Right lobe of liver (tissue), 6 donors: ENCODE measurements around the gene KRT4. TPM values are rescaled to one million over a fixed set of nuclear protein-coding genes. Genes with fewer than 3 reads are reported as not detected.

Source experiments
- ATAC-seq, 4 donors: fragments of 200-7000 bp; cut with Tn5 transposase; one replicate each; pipeline ENCODE4 v1.9.1; 2020; ENCODE audit warnings: mild to moderate bottlenecking in 4 of 4, moderate library complexity in 4 of 4
- DNase-seq, 3 donors: peaks; one replicate each; pipeline ENCODE4 v3.0.0-alpha.2; 2020
- H3K27ac ChIP-seq, 3 donors: fragments of 200-600 bp; one replicate each; pipeline ENCODE4 v1.8.0; 2022
- H3K27me3 ChIP-seq, 2 donors: fragments of 200-600 bp; one replicate each; pipeline ENCODE4 v1.8.0; 2022
- H3K36me3 ChIP-seq, 4 donors: fragments of 200-600 bp; sonication (generic) in 1 of 4; one replicate each; pipeline versions ENCODE4 v1.5.1 to v1.8.0; 2017 to 2022; ENCODE audit warnings: control low read depth in 1 of 4
- H3K4me1 ChIP-seq, 4 donors: fragments of 200-600 bp; sonication (generic) in 1 of 4; one replicate each; pipeline versions ENCODE4 v1.5.1 to v1.8.0; 2017 to 2022; ENCODE audit warnings: control low read depth in 1 of 4
- H3K4me3 ChIP-seq, 3 donors: fragments of 200-600 bp; one replicate each; pipeline ENCODE4 v1.8.0; 2022
- H3K9me3 ChIP-seq, 4 donors: fragments of 200-600 bp; sonication (generic) in 1 of 4; one replicate each; pipeline versions ENCODE4 v1.5.1 to v1.8.0; 2017 to 2022; ENCODE audit warnings: control low read depth in 1 of 4
- POLR2A ChIP-seq: fragments of 450-650 bp; IDR thresholded peaks from one replicate; pipeline ENCODE4 v1.6.1; 2017; ENCODE audit warnings: antibody characterized with exemption, mild to moderate bottlenecking
- WGBS: methylation state at CpG from one replicate; pipeline ENCODE4 v1.1.6; 2018; ENCODE audit warnings: low coverage, low lambda C conversion rate; ENCODE audit not compliant: insufficient coverage; ENCODE audit errors: missing lambda C conversion rate; 5-methylcytosine and 5-hydroxymethylcytosine counted together
- intact Hi-C, 2 donors: fragments of 100-400 bp; cut with DNase I; formaldehyde crosslinking; loops; one replicate each; pipeline versions ENCODE4 v1.11.2 to v1.14.1; 2022
- total RNA-seq, 6 experiments: library from RNA; depleted of rRNA in 2 of 6; stranded (reverse); fragments of >200 nt in 2 of 6; fragmentation: NEBNext Ultra II Directional in 3 of 6; extraction: Animal tissue kit (Norgen Biotek cat#: 25700) in 3 of 6; gene quantifications; one replicate each; pipeline versions ENCODE4 v1.1.0 to v1.2.4, GENCODE V29; 2016 to 2023
- TF ChIP-seq, protein P1 (sequence below), 4 donors: fragments of 200-600 bp in 3 of 4; fragments of 450-650 bp in 1 of 4; IDR thresholded peaks; one replicate each; pipeline versions ENCODE4 v1.5.1 to v1.8.0; 2016 to 2022; ENCODE audit warnings: antibody characterized with exemption in 4 of 4, mild to moderate bottlenecking in 2 of 4
- donor health status: DM: no; HTN: yes; CAD: no.
- donor health status: DM: no; HTN: no; CAD: no.
- donor health status: DM: no; HTN: no; CAD: no.
- donor health status: DM: no; HTN: yes; CAD: no.
- donor health status: DM: no; HTN: yes; CAD: no.

Gene KRT4
- total RNA-seq, 6 experiments from 2014 or later, result not detected

- no peak for TF ChIP-seq POLR2A
- TF ChIP-seq, protein P1, sequence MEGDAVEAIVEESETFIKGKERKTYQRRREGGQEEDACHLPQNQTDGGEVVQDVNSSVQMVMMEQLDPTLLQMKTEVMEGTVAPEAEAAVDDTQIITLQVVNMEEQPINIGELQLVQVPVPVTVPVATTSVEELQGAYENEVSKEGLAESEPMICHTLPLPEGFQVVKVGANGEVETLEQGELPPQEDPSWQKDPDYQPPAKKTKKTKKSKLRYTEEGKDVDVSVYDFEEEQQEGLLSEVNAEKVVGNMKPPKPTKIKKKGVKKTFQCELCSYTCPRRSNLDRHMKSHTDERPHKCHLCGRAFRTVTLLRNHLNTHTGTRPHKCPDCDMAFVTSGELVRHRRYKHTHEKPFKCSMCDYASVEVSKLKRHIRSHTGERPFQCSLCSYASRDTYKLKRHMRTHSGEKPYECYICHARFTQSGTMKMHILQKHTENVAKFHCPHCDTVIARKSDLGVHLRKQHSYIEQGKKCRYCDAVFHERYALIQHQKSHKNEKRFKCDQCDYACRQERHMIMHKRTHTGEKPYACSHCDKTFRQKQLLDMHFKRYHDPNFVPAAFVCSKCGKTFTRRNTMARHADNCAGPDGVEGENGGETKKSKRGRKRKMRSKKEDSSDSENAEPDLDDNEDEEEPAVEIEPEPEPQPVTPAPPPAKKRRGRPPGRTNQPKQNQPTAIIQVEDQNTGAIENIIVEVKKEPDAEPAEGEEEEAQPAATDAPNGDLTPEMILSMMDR (IDR thresholded peaks at IDR 0.05), result no peak
- Histone ChIP-seq H3K9me3 (no peaks in the 10 kb centered on the region), H3K36me3 (no peaks in the 10 kb centered on the region), H3K4me1 (no peaks in the 10 kb centered on the region), H3K27ac (no peak overlapping the region), H3K4me3 (no peak overlapping the region), H3K27me3 (no peaks in the 10 kb centered on the region)
- ATAC-seq, result no peak
- 70% methylated on average over 1 of the region's 1 CpG for WGBS
- intact Hi-C loops, result no loop called here
- no peak for DNase-seq
These were observed 32.0 kb upstream of the KRT4 start for GRCh38 chr12:52845946-52846345.

- no peak for ATAC-seq
- WGBS, result 17% methylated on average over 1 of the region's 11 CpGs
- Histone ChIP-seq H3K27me3 (no peaks in the 10 kb centered on the region), H3K4me1 (no peaks in the 10 kb centered on the region), H3K27ac (no peak overlapping the region), H3K4me3 (no peak overlapping the region), H3K9me3 (no peaks in the 10 kb centered on the region), H3K36me3 (no peaks in the 10 kb centered on the region)
- intact Hi-C loops, result no loop called here
- TF ChIP-seq POLR2A, result no peak
- TF ChIP-seq, protein P1 (IDR thresholded peaks at IDR 0.05), result no peak
- DNase-seq, result no peak
These were observed 30.5 kb upstream of the KRT4 start for GRCh38 chr12:52844386-52844785.

- Histone ChIP-seq H3K9me3 (no peaks in the 10 kb centered on the region), H3K27ac (no peak overlapping the region), H3K4me1 (no peaks in the 10 kb centered on the region), H3K27me3 (no peaks in the 10 kb centered on the region), H3K4me3 (no peak overlapping the region), H3K36me3 (no peaks in the 10 kb centered on the region)
- intact Hi-C loops, result no loop called here
- ATAC-seq (no peak), DNase-seq (no peak)
- TF ChIP-seq, protein P1 (IDR thresholded peaks at IDR 0.05), result no peak
- no peak for TF ChIP-seq POLR2A
- 51% methylated on average over 13 of the region's 18 CpGs for WGBS
These were observed 25.7 kb upstream of the KRT4 start for GRCh38 chr12:52839436-52840105.

DNA sequence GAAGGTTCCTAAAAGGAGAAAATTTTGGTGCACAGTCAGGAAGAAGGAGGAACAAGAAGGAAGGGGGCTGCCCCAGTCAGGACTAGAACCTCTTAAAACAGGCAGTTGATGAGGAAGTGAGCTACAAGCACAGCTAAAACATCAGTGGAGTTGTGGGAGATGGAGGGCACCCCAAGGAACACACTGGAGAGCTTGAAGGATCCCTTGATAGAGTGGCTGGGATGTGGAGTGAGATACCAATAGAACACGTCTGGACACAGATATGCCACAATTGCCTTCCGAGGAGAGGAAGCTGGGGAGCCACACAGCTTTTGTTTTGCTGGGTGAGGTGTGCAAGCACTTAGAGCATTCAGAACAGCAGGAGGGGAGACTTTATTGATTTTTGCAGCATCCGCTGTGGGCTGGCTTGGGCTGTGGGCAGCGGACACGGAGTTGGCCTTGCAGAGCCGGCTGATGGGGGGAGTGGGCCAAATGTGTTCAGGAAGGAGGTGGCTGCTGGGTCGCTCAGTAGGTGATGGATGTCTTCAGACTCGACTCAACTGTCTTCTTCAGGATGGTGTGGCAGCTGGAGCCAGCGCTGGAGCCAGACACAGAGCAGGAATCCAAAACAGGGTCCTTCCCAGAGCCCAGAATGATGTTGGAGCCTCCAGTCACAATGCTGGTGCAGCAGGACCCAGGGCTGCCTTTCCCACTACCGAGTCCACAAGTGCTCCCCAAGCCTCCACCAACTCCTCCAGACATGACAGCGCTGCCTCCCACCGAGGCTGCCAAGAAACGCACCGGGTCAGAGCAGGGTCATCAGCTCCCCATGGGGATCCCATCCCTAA, 24.9 kb upstream of the KRT4 start:
- no peak for DNase-seq
- H3K36me3 ChIP-seq, result no peaks in the 10 kb centered on the region
- no peak for TF ChIP-seq POLR2A
- TF ChIP-seq, protein P1 (IDR thresholded peaks at IDR 0.05), result no peak
- intact Hi-C loops, result no loop called here
- no peaks in the 10 kb centered on the region for H3K9me3 ChIP-seq
- ATAC-seq, result no peak
- no peaks in the 10 kb centered on the region for H3K27me3 ChIP-seq
- H3K4me1 ChIP-seq, result no peaks in the 10 kb centered on the region
- H3K4me3 ChIP-seq, result no peak overlapping the region
- H3K27ac ChIP-seq, result no peak overlapping the region
- WGBS, result 36% methylated on average over 5 of the region's 14 CpGs
